HG03469 (cell line): Measurements from ENCODE around the gene TCERG1L.
"Not testable (repeated sequence)": the region's sequence is repeated elsewhere in the genome, so short reads cannot be mapped to it uniquely, and the experiment has no call there.

Source experiments
- ATAC-seq: cut with Tn5 transposase; IDR thresholded peaks from one replicate; pipeline ENCODE4 v1.9.1; 2021; ENCODE audit warnings: mild to moderate bottlenecking, moderate library complexity, moderate number of reproducible peaks; ENCODE audit not compliant: unreplicated experiment

TCERG1L gene

GRCh38 chr10:131195558-131196159 lies 115.9 kb downstream of the TCERG1L start:
- ATAC-seq = no peak

- no peak for ATAC-seq
Measured at GRCh38 chr10:131195116-131195515, 116.4 kb downstream of the TCERG1L start.

- no peak for ATAC-seq
Measured at GRCh38 chr10:131193923-131194322, 117.6 kb downstream of the TCERG1L start.

- ATAC-seq = no peak
Measured at GRCh38 chr10:131188494-131188893, 123.0 kb downstream of the TCERG1L start.

- ATAC-seq = no peak
Measured at GRCh38 chr10:131187926-131188325, 123.6 kb downstream of the TCERG1L start.

- no peak for ATAC-seq
Measured at GRCh38 chr10:131187274-131187673, 124.2 kb downstream of the TCERG1L start.

GRCh38 chr10:131186547-131187253 lies 124.8 kb downstream of the TCERG1L start:
- no peak for ATAC-seq

GRCh38 chr10:131184503-131184902 lies 127.0 kb downstream of the TCERG1L start:
- ATAC-seq = no peak

GRCh38 chr10:131183546-131184045 lies 127.9 kb downstream of the TCERG1L start:
- ATAC-seq = no peak

GRCh38 chr10:131181456-131181855 lies 130.1 kb downstream of the TCERG1L start:
- ATAC-seq = no peak

GRCh38 chr10:131180740-131181415 lies 130.6 kb downstream of the TCERG1L start:
- ATAC-seq = no peak

- no peak for ATAC-seq
Measured at GRCh38 chr10:131180086-131180485, 131.4 kb downstream of the TCERG1L start.

GRCh38 chr10:131179361-131179760 lies 132.2 kb downstream of the TCERG1L start:
- ATAC-seq = no peak

- ATAC-seq = no peak
Measured at GRCh38 chr10:131178521-131179331, 132.8 kb downstream of the TCERG1L start.

GRCh38 chr10:131177431-131178327 lies 133.8 kb downstream of the TCERG1L start:
- ATAC-seq = no peak

- ATAC-seq = no peak
Measured at GRCh38 chr10:131176907-131177306, 134.6 kb downstream of the TCERG1L start.

- not testable (repeated sequence) for ATAC-seq
Measured at GRCh38 chr10:131176324-131176723, 135.2 kb downstream of the TCERG1L start.

- ATAC-seq = no peak
Measured at GRCh38 chr10:131175891-131176290, 135.6 kb downstream of the TCERG1L start.

- no peak for ATAC-seq
Measured at GRCh38 chr10:131174651-131175540, 136.6 kb downstream of the TCERG1L start.
